CD4-positive, alpha-beta T cell treated with Interleukin-2 at 100 ng/mL for 4 hours (primary cell): Measurements from ENCODE around the gene CRNKL1.
A peak's percentile ranks its signal among the peaks of the same experiment; 100 is the strongest.
"Not testable (repeated sequence)": the region's sequence is repeated elsewhere in the genome, so short reads cannot be mapped to it uniquely, and the experiment has no call there.

Source experiments
- DNase-seq: peaks from one replicate; pipeline ENCODE4 v3.0.0-alpha.2; 2020; ENCODE audit warnings: low spot score

Gene CRNKL1

GRCh38 chr20:20005342-20005741 is 46.9 kb downstream of the CRNKL1 start:
- no peak for DNase-seq

- DNase-seq, result not testable (repeated sequence)
These were observed 48.3 kb downstream of the CRNKL1 start for GRCh38 chr20:20003955-20004322.

- DNase-seq, result no peak
These were observed 49.0 kb downstream of the CRNKL1 start for GRCh38 chr20:20003031-20003954.

- DNase-seq, result no peak
These were observed 49.9 kb downstream of the CRNKL1 start for GRCh38 chr20:20002101-20002998.

GRCh38 chr20:20000211-20000968 is 51.9 kb downstream of the CRNKL1 start:
- DNase-seq, result no peak

- no peak for DNase-seq
These were observed 53.1 kb downstream of the CRNKL1 start for GRCh38 chr20:19998990-19999705.

GRCh38 chr20:19996917-19997316 is 55.3 kb downstream of the CRNKL1 start:
- no peak for DNase-seq

- no peak for DNase-seq
These were observed 56.0 kb downstream of the CRNKL1 start for GRCh38 chr20:19996222-19996621.

GRCh38 chr20:19995220-19995863 is 56.9 kb downstream of the CRNKL1 start:
- DNase-seq, result peak; percentile 58

GRCh38 chr20:19993958-19994669 is 58.2 kb downstream of the CRNKL1 start:
- DNase-seq, result no peak

- DNase-seq, result no peak
These were observed 59.0 kb downstream of the CRNKL1 start for GRCh38 chr20:19992996-19993908.

GRCh38 chr20:19991854-19992253 is 60.4 kb downstream of the CRNKL1 start:
- no peak for DNase-seq

- no peak for DNase-seq
These were observed 61.0 kb downstream of the CRNKL1 start for GRCh38 chr20:19991308-19991707.

- DNase-seq, result no peak
These were observed 61.4 kb downstream of the CRNKL1 start for GRCh38 chr20:19990850-19991249.

- no peak for DNase-seq
These were observed 65.2 kb downstream of the CRNKL1 start for GRCh38 chr20:19987046-19987445.

- DNase-seq, result no peak
These were observed 65.8 kb downstream of the CRNKL1 start for GRCh38 chr20:19986419-19986818.
